GM12878 (cell line): ENCODE data around the gene TINCR. TPM values are rescaled to one million over a fixed set of nuclear protein-coding genes. Genes with fewer than 3 reads are reported as not detected.

ENCODE experiments used
- ATAC-seq: fragments of 200-7000 bp; cut with Tn5 transposase; 3 replicates; pipeline ENCODE4 v1.9.1; 2020; ENCODE audit warnings: mild to moderate bottlenecking, moderate library complexity
- BruUV-seq: library from RNA; stranded (reverse); fragments of 400-500 nt; replicated peaks from 2 replicates; lab custom pipeline; 2021; lab: Mats Ljungman, UMichigan
- CTCF ChIA-PET: fragments of 300-600 bp; sonication (Branson Sonifier 250); formaldehyde crosslinking; extraction: SDS; loops from one replicate; lab custom pipeline; 2021; ENCODE audit warnings: inconsistent platforms; lab: Yijun Ruan, JAX
- POLR2A ChIA-PET: fragments of 350-600 bp; formaldehyde crosslinking; extraction: SDS; loops from one replicate; lab custom pipeline; 2021; ENCODE audit warnings: inconsistent platforms; lab: Charles Lee
- RAD21 ChIA-PET: fragments of 300-600 bp; sonication (Branson Sonifier 250); formaldehyde crosslinking; loops from one replicate; lab custom pipeline; 2023; ENCODE audit warnings: antibody characterized with exemption; ENCODE audit not compliant: unreplicated experiment; lab: Charles Lee
- SMC1A ChIA-PET: fragments of 300-600 bp; sonication (Branson Sonifier 250); formaldehyde crosslinking; loops from one replicate; lab custom pipeline; 2023; ENCODE audit not compliant: unreplicated experiment, uncharacterized antibody; lab: Charles Lee
- DNase-seq: peaks from one replicate; pipeline ENCODE4 v3.0.0-alpha.2; 2011; ENCODE audit warnings: low read depth, low spot score
- FAIRE-seq: peaks from 3 replicates; lab custom pipeline; 2011; peaks lifted over from hg19 to GRCh38; lab: Jason Lieb, UNC
- H2AFZ ChIP-seq: 2 replicates; pipeline ENCODE4 v1.6.0; 2011; ENCODE audit warnings: low read depth, low read length, control low read depth; ENCODE audit not compliant: control insufficient read depth
- H3K27ac ChIP-seq: 2 replicates; pipeline ENCODE4 v1.5.1; 2011; ENCODE audit warnings: control low read depth; ENCODE audit not compliant: control insufficient read depth, insufficient read depth
- H3K27me3 ChIP-seq, 2 experiments: replicated peaks in 1 of 2; 2 replicates each; pipeline versions ENCODE4 v1.6.0 to v1.6.1; 2011; ENCODE audit warnings: low read length in 1 of 2; ENCODE audit not compliant: control insufficient read depth in 2 of 2, insufficient read depth in 2 of 2
- H3K36me3 ChIP-seq, 2 experiments: 2 replicates each; pipeline ENCODE4 v1.5.1; 2011; ENCODE audit warnings: low read length in 1 of 2; ENCODE audit not compliant: control insufficient read depth in 2 of 2, insufficient read depth in 2 of 2
- H3K4me1 ChIP-seq: 2 replicates; pipeline ENCODE4 v1.6.1; 2011; ENCODE audit warnings: mild to moderate bottlenecking, low read length, moderate library complexity, mixed read lengths; ENCODE audit not compliant: control insufficient read depth, insufficient read depth
- H3K4me2 ChIP-seq: 2 replicates; pipeline ENCODE4 v1.6.0; 2011; ENCODE audit warnings: control low read depth; ENCODE audit not compliant: control insufficient read depth, insufficient read depth
- H3K4me3 ChIP-seq: fragments of 200-600 bp; sonication (generic); 2 replicates; pipeline ENCODE4 v1.5.1; 2016
- H3K79me2 ChIP-seq: 2 replicates; pipeline ENCODE4 v1.6.0; 2011; ENCODE audit warnings: low read length; ENCODE audit not compliant: control insufficient read depth, insufficient read depth
- H3K9ac ChIP-seq: 2 replicates; pipeline ENCODE4 v1.8.0; 2011; ENCODE audit warnings: low read length, control low read depth, mixed read lengths; ENCODE audit not compliant: control insufficient read depth, insufficient read depth
- H3K9me3 ChIP-seq: replicated peaks from 3 replicates; pipeline ENCODE4 v1.5.1; 2011; ENCODE audit warnings: mild to moderate bottlenecking, low read length; ENCODE audit not compliant: control insufficient read depth, insufficient read depth
- H4K20me1 ChIP-seq: 2 replicates; pipeline ENCODE4 v1.6.0; 2011; ENCODE audit not compliant: control insufficient read depth, insufficient read depth
- ETV6 ChIP-seq, 2 experiments: fragments of 450-650 bp in 1 of 2; IDR thresholded peaks in 1 of 2; conservative IDR thresholded peaks in 1 of 2; 2 replicates each; pipeline ENCODE4 v1.6.1; 2014; ENCODE audit warnings: antibody characterized with exemption in 1 of 2, borderline replicate concordance in 1 of 2, low read depth in 1 of 2, mild to moderate bottlenecking in 1 of 2, moderate library complexity in 1 of 2
- MEF2B ChIP-seq: fragments of 450-650 bp; IDR thresholded peaks from 2 replicates; pipeline ENCODE4 v1.6.1; 2018; ENCODE audit warnings: mild to moderate bottlenecking, moderate library complexity; ENCODE audit not compliant: partially characterized antibody, poor library complexity, severe bottlenecking
- POU2F2 ChIP-seq: IDR thresholded peaks from 3 replicates; pipeline ENCODE4 v1.6.1; 2011; ENCODE audit warnings: low read depth, mild to moderate bottlenecking, low read length, borderline replicate concordance
- ZNF592 ChIP-seq: fragments of 450-650 bp; IDR thresholded peaks from 2 replicates; pipeline ENCODE4 v1.6.1; 2017; ENCODE audit warnings: mild to moderate bottlenecking, moderate library complexity
- WGBS: methylation state at CpG from one replicate; pipeline ENCODE4 v1.1.6; 2016; ENCODE audit warnings: low lambda C conversion rate; ENCODE audit not compliant: insufficient replicate concordance, insufficient coverage; ENCODE audit errors: missing lambda C conversion rate; 5-methylcytosine and 5-hydroxymethylcytosine counted together
- in situ Hi-C: fragments of 300-500 bp; cut with MboI; formaldehyde crosslinking; loops from 9 replicates; pipeline ENCODE4 v1.14.3; 2018; ENCODE audit warnings: mixed read lengths
- intact Hi-C: fragments of 100-400 bp; cut with micrococcal nuclease; formaldehyde crosslinking; loops from one replicate; pipeline ENCODE4 v1.14.2; 2022; ENCODE audit not compliant: unreplicated experiment
- polyA plus RNA-seq, 11 experiments: library from polyadenylated mRNA; depleted of rRNA in 4 of 11; unstranded in 6 of 11; stranded (reverse) in 5 of 11; fragments of >200 nt; fragmentation: Nextera tagmentation in 4 of 11; fragmentation: Illumina TruSeq in 1 of 11; extraction: Ambion mirVana in 4 of 11; extraction: Trizol in 1 of 11; gene quantifications; 1 replicate in 1 of 11; 2 replicates in 10 of 11; pipeline versions ENCODE4 v1.2.1 to v1.2.3, GENCODE V29; 2011 to 2016; ENCODE audit warnings: inconsistent platforms in 2 of 11, missing spikeins in 2 of 11, low read depth in 1 of 11
- total RNA-seq, 4 experiments: library from RNA; depleted of rRNA in 3 of 4; stranded (reverse); fragments of >200 nt in 3 of 4; fragmentation: Illumina TruSeq in 1 of 4; extraction: Trizol in 1 of 4; gene quantifications; 2 replicates each; pipeline versions ENCODE4 v1.2.1 to v1.2.3, GENCODE V29; 2013 to 2021

TINCR gene
- total and polyA plus RNA-seq, 10 of the 15 experiments (the other 5 are each of a cell fraction or from before 2014, with no cell fraction given): 0.02 to 0.36 (median 0.06) TPM; not detected in 3

GRCh38 chr19:5608291-5608690 lies 40.5 kb upstream of the TINCR start:
- no peak for FAIRE-seq
- H4K20me1 ChIP-seq: no peaks in the 10 kb centered on the region; the same call in 1 of the 2 replicates
- BruUV-seq: no TSS peak

More at GRCh38 chr19:5608291-5608690, 40.5 kb upstream of the TINCR start:
- Histone ChIP-seq H3K27me3 (no peaks in the 10 kb centered on the region), H3K79me2 (no peaks in the 10 kb centered on the region; the same call in none of the 2 replicates), H3K9ac (no peak overlapping the region), H3K4me1 (no peaks in the 10 kb centered on the region), H3K4me3 (no peak overlapping the region)
- ChIA-PET CTCF (interaction anchor here (0.5 kb wide), 1 partner anchor 436 kb away, joined by 3 read pairs; no protein-coding TSS in a partner anchor), SMC1A (no interaction called here), POLR2A (interaction anchor here (0.6 kb wide), 1 partner anchor 16 kb away, joined by 3 read pairs; no protein-coding TSS in a partner anchor), RAD21 (no interaction called here)
- ATAC-seq (no peak), DNase-seq (no peak)
- intact Hi-C loops: no loop called here
- TF ChIP-seq MEF2B: no peak
- no peak for TF ChIP-seq ZNF592
- TF ChIP-seq POU2F2: no peak
- TF ChIP-seq ETV6 (conservative IDR thresholded peaks at IDR 0.05 in 1 of 2, IDR thresholded peaks at IDR 0.05 in 1 of 2; ENCODE audit: borderline replicate concordance in 1 of 2, low read depth in 1 of 2): no peak
- TF ChIP-seq, all 136 proteins: peak for 0
- Histone ChIP-seq H3K9me3 (no peaks in the 10 kb centered on the region), H3K27ac (no peak overlapping the region), H3K4me2 (no peak overlapping the region), H3K36me3 (peaks cover 24 to 52% of the 10 kb centered on the region in 2 experiments), H2AFZ (no peak overlapping the region)
- WGBS: 98% methylated on average over 10 of the region's 10 CpGs
- in situ Hi-C loops: no loop called here
